ENCODE data around the gene CNEP1R1.

DNA sequence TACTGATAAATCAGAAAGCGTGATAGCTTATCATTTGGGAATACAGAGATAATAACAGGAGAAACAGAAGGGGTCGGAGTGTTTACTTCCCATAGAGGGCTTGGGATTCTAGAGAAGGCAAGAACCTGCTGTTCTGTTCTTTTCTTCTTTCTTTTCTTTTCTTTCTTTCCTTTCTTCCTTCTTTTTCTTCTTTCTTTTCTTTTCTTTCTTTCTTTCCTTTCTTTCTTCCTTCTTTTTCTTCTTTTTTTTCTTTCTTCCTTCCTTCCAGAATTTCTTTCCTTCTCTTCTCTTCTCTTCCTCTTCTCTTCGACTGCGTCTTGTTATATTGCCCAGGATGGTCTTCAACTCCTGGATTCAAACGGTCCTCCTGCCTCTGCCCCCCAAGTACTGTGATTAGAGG, 18.3 kb downstream of the CNEP1R1 start:
- no peak for TF ChIP-seq POLR2A (IDR thresholded peaks at IDR 0.05)
- no peak for TF ChIP-seq CTCF (IDR thresholded peaks at IDR 0.05 in 4 of 5, conservative IDR thresholded peaks at IDR 0.05 in 1 of 5)
